ENCODE measurements around the gene XPO5. TPM values are rescaled to one million over a fixed set of nuclear protein-coding genes. Genes with fewer than 3 reads are reported as not detected.

Gene XPO5
- total and polyA plus RNA-seq, 2 experiments from 2014 or later: 28.5 to 95.2 TPM

DNA sequence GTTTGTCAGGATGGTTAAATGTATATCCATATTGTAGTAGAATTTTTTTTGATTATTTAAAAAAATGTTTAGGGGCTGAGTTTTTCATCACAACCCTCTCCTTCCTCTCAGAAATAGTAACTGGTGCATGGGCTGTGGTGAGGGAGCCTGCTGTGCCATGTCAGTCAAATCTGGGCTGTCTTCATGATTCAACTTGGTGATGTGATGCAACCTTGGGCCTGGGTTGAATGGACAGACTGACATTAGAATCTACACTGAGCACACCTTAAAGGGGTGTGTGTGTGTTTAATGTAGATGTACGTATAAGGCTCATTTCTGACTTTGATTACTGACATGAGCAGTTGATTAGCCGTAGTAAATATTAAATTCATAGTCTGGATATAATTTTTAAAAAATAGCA lies 94.8 kb downstream of the XPO5 start:
- ATAC-seq (no peak), DNase-seq (ENCODE audit: low spot score) (no peak)
- Mint-ChIP-seq H3K27ac (peak overlapping the region; percentile 84), H3K27me3 (ENCODE audit: insufficient read depth, low read depth, poor library complexity) (peaks cover 5% of the 10 kb centered on the region), H3K9me3 (no peaks in the 10 kb centered on the region), H3K4me3 (0 out of 3 replicates have a peak overlapping the region, but pooled peaks have one; percentile 5), H3K4me1 (peaks cover 50% of the 10 kb centered on the region), H3K36me3 (ENCODE audit: low read depth) (peaks cover 6% of the 10 kb centered on the region)
- Histone ChIP-seq H3K9me2 (ENCODE audit: insufficient read depth) (no peaks in the 10 kb centered on the region), H3K4me3 (no peak overlapping the region), H3K27ac (ENCODE audit: low read depth) (0 out of 2 replicates have a peak overlapping the region, but pooled peaks have one; percentile 70), H3K4me2 (peak overlapping the region; percentile 17; the same call in 1 of the 2 replicates), H3K36me3 (ENCODE audit: insufficient read depth) (no peaks in the 10 kb centered on the region), H4K20me1 (replicated peaks; ENCODE audit: insufficient read depth) (peaks cover 19% of the 10 kb centered on the region), H3K4me1 (ENCODE audit: insufficient read depth) (peaks cover 45% of the 10 kb centered on the region), H3F3A (replicated peaks; ENCODE audit: low read depth) (no peaks in the 10 kb centered on the region), H3K27me3 (ENCODE audit: insufficient read depth) (no peaks in the 10 kb centered on the region), H2AFZ (no peak overlapping the region), H3K79me2 (replicated peaks; ENCODE audit: insufficient read depth) (peaks cover 82% of the 10 kb centered on the region)
- TF ChIP-seq NANOG (IDR thresholded peaks at IDR 0.05; ENCODE audit: borderline replicate concordance) (no peak), CREB1 (CRISPR knock-in tag; IDR thresholded peaks at IDR 0.05; ENCODE audit: low read depth) (no peak), EZH2 (IDR thresholded peaks at IDR 0.05; ENCODE audit: low read depth, unreplicated experiment) (no peak), JUNB (IDR thresholded peaks at IDR 0.05; ENCODE audit: unreplicated experiment) (no peak), ZNF331 (CRISPR knock-in tag; IDR thresholded peaks at IDR 0.05; ENCODE audit: low read depth) (no peak), EZH2phosphoT487 (IDR thresholded peaks at IDR 0.05; ENCODE audit: unreplicated experiment) (no peak), ZNF114 (CRISPR knock-in tag; IDR thresholded peaks at IDR 0.05) (no peak), STAT1 (IDR thresholded peaks at IDR 0.05; ENCODE audit: unreplicated experiment) (no peak), POLR2AphosphoS5 (IDR thresholded peaks at IDR 0.05; ENCODE audit: low read depth) (no peak)
- TF ChIP-seq, protein P1, sequence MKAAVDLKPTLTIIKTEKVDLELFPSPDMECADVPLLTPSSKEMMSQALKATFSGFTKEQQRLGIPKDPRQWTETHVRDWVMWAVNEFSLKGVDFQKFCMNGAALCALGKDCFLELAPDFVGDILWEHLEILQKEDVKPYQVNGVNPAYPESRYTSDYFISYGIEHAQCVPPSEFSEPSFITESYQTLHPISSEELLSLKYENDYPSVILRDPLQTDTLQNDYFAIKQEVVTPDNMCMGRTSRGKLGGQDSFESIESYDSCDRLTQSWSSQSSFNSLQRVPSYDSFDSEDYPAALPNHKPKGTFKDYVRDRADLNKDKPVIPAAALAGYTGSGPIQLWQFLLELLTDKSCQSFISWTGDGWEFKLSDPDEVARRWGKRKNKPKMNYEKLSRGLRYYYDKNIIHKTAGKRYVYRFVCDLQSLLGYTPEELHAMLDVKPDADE (IDR thresholded peaks at IDR 0.05): no peak
- TF ChIP-seq, protein P2, sequence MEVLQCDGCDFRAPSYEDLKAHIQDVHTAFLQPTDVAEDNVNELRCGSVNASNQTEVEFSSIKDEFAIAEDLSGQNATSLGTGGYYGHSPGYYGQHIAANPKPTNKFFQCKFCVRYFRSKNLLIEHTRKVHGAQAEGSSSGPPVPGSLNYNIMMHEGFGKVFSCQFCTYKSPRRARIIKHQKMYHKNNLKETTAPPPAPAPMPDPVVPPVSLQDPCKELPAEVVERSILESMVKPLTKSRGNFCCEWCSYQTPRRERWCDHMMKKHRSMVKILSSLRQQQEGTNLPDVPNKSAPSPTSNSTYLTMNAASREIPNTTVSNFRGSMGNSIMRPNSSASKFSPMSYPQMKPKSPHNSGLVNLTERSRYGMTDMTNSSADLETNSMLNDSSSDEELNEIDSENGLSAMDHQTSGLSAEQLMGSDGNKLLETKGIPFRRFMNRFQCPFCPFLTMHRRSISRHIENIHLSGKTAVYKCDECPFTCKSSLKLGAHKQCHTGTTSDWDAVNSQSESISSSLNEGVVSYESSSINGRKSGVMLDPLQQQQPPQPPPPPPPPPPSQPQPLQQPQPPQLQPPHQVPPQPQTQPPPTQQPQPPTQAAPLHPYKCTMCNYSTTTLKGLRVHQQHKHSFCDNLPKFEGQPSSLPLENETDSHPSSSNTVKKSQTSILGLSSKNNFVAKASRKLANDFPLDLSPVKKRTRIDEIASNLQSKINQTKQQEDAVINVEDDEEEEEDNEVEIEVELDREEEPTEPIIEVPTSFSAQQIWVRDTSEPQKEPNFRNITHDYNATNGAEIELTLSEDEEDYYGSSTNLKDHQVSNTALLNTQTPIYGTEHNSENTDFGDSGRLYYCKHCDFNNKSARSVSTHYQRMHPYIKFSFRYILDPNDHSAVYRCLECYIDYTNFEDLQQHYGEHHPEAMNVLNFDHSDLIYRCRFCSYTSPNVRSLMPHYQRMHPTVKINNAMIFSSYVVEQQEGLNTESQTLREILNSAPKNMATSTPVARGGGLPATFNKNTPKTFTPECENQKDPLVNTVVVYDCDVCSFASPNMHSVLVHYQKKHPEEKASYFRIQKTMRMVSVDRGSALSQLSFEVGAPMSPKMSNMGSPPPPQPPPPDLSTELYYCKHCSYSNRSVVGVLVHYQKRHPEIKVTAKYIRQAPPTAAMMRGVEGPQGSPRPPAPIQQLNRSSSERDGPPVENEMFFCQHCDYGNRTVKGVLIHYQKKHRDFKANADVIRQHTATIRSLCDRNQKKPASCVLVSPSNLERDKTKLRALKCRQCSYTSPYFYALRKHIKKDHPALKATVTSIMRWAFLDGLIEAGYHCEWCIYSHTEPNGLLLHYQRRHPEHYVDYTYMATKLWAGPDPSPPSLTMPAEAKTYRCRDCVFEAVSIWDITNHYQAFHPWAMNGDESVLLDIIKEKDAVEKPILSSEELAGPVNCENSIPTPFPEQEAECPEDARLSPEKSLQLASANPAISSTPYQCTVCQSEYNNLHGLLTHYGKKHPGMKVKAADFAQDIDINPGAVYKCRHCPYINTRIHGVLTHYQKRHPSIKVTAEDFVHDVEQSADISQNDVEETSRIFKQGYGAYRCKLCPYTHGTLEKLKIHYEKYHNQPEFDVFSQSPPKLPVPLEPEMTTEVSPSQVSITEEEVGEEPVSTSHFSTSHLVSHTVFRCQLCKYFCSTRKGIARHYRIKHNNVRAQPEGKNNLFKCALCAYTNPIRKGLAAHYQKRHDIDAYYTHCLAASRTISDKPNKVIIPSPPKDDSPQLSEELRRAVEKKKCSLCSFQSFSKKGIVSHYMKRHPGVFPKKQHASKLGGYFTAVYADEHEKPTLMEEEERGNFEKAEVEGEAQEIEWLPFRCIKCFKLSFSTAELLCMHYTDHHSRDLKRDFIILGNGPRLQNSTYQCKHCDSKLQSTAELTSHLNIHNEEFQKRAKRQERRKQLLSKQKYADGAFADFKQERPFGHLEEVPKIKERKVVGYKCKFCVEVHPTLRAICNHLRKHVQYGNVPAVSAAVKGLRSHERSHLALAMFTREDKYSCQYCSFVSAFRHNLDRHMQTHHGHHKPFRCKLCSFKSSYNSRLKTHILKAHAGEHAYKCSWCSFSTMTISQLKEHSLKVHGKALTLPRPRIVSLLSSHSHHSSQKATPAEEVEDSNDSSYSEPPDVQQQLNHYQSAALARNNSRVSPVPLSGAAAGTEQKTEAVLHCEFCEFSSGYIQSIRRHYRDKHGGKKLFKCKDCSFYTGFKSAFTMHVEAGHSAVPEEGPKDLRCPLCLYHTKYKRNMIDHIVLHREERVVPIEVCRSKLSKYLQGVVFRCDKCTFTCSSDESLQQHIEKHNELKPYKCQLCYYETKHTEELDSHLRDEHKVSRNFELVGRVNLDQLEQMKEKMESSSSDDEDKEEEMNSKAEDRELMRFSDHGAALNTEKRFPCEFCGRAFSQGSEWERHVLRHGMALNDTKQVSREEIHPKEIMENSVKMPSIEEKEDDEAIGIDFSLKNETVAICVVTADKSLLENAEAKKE (CRISPR knock-in tag; IDR thresholded peaks at IDR 0.05): no peak
- TF ChIP-seq, protein P3, sequence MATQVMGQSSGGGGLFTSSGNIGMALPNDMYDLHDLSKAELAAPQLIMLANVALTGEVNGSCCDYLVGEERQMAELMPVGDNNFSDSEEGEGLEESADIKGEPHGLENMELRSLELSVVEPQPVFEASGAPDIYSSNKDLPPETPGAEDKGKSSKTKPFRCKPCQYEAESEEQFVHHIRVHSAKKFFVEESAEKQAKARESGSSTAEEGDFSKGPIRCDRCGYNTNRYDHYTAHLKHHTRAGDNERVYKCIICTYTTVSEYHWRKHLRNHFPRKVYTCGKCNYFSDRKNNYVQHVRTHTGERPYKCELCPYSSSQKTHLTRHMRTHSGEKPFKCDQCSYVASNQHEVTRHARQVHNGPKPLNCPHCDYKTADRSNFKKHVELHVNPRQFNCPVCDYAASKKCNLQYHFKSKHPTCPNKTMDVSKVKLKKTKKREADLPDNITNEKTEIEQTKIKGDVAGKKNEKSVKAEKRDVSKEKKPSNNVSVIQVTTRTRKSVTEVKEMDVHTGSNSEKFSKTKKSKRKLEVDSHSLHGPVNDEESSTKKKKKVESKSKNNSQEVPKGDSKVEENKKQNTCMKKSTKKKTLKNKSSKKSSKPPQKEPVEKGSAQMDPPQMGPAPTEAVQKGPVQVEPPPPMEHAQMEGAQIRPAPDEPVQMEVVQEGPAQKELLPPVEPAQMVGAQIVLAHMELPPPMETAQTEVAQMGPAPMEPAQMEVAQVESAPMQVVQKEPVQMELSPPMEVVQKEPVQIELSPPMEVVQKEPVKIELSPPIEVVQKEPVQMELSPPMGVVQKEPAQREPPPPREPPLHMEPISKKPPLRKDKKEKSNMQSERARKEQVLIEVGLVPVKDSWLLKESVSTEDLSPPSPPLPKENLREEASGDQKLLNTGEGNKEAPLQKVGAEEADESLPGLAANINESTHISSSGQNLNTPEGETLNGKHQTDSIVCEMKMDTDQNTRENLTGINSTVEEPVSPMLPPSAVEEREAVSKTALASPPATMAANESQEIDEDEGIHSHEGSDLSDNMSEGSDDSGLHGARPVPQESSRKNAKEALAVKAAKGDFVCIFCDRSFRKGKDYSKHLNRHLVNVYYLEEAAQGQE (IDR thresholded peaks at IDR 0.05; ENCODE audit: unreplicated experiment): no peak
- TF ChIP-seq, protein P4, sequence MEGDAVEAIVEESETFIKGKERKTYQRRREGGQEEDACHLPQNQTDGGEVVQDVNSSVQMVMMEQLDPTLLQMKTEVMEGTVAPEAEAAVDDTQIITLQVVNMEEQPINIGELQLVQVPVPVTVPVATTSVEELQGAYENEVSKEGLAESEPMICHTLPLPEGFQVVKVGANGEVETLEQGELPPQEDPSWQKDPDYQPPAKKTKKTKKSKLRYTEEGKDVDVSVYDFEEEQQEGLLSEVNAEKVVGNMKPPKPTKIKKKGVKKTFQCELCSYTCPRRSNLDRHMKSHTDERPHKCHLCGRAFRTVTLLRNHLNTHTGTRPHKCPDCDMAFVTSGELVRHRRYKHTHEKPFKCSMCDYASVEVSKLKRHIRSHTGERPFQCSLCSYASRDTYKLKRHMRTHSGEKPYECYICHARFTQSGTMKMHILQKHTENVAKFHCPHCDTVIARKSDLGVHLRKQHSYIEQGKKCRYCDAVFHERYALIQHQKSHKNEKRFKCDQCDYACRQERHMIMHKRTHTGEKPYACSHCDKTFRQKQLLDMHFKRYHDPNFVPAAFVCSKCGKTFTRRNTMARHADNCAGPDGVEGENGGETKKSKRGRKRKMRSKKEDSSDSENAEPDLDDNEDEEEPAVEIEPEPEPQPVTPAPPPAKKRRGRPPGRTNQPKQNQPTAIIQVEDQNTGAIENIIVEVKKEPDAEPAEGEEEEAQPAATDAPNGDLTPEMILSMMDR (conservative IDR thresholded peaks at IDR 0.05; ENCODE audit: low read depth in 2 of 2): no peak
